HG02970 (cell line): ENCODE results near the gene CDKAL1.
"Not testable (repeated sequence)": the region's sequence is repeated elsewhere in the genome, so short reads cannot be mapped to it uniquely, and the experiment has no call there.

Source experiments
- ATAC-seq: cut with Tn5 transposase; IDR thresholded peaks from one replicate; pipeline ENCODE4 v1.9.1; 2021; ENCODE audit warnings: mild to moderate bottlenecking, moderate library complexity, moderate number of reproducible peaks; ENCODE audit not compliant: unreplicated experiment, low FRiP score

CDKAL1 gene

DNA sequence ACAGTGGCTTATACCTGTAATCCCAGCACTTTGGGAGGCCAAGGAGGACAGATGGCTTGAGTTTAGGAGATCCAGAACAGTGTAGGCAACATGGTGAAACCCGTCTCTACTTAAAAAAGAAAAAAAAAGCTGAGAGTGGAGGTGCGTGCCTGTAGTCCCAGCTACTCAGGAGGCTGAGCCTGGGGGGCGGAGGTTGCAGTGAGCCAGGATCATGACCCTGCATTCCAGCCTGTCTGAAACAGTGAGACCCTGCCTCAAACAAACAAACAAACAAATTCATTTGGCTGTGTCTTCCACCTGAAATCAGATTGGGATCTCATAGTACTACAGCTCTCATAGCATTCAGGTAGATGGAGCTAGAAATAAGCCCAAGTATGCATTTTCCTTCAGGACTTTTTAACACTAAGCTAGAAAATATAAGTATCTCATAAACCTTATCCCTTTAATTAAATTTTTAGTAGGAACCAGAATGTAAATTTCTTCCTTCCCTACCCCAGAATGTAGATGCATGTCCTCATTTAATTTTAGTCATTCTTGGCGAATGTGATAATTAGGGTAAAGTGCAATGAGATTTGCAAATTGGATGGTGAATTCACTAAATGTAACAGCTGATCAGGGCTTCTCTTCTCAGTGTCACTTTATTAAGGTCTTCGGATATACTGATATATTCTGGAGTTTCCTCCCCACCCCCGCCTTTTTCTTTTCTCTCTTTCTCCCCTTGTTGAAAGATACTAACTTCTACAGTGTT is 190.4 kb downstream of the CDKAL1 start:
- no peak for ATAC-seq

GRCh38 chr6:20725235-20725634 is 191.0 kb downstream of the CDKAL1 start:
- ATAC-seq, result not testable (repeated sequence)

- no peak for ATAC-seq
Measured at GRCh38 chr6:20729086-20729485, 194.8 kb downstream of the CDKAL1 start.

GRCh38 chr6:20732362-20732761 is 198.1 kb downstream of the CDKAL1 start:
- ATAC-seq, result not testable (repeated sequence)

GRCh38 chr6:20732896-20733295 is 198.6 kb downstream of the CDKAL1 start:
- no peak for ATAC-seq

DNA sequence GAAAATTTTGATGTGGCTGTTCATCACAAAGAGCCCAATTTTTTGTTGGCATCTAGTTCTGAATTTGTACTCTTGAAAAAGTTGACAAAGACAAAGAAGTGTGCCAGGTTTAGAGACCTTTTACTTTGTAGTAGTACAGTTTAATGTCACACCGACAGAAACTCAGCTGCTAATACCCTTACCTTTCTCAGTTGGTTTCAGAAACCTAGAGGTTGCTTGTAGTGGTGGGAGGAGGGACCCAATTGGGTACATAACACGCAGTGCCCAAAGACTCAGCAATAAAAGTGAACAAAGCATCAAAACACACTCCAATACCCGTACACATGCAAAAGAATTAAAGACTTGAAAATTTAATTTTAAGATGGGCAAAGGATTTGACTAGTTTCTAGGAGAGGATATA is 203.7 kb downstream of the CDKAL1 start:
- ATAC-seq, result no peak

DNA sequence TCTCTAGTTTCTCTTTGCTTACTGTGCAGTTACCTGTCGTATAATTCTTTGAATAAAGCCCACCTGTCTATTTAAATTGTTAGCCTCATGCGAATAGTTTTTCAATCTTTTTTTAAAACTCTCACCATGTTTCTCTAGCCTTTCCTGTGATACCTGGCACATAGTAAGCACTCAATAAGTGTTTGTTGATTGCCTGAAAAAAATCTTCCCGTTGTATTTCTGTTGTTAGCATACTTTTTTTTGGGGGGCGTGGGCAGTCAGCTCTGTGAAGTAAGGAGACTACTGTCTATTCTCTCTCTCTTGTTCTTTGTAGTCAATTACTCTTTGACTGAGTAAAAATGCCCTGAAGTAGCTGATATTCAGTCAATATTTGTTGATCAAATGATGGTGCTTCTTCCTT is 205.8 kb downstream of the CDKAL1 start:
- ATAC-seq, result no peak

DNA sequence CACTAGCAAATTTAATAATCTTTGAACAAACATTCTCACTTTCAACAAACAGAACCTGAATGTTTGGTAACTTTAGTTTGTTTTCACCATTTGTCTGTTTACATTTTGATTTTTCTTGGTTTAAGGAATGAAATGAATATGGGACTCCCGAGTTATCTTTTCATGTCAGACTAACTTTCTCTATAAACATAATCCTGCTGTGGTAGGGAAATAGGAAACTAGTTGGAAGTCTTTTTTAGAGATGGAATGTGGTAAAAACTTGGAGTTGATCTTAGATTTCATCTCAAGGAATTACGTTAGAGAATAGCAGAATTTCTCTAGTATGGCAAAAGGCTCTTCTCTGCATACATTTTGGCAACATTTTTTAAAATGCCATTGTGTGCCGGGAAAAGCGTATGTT is 206.5 kb downstream of the CDKAL1 start:
- no peak for ATAC-seq

- no peak for ATAC-seq
Measured at GRCh38 chr6:20741490-20741889, 207.2 kb downstream of the CDKAL1 start.

DNA sequence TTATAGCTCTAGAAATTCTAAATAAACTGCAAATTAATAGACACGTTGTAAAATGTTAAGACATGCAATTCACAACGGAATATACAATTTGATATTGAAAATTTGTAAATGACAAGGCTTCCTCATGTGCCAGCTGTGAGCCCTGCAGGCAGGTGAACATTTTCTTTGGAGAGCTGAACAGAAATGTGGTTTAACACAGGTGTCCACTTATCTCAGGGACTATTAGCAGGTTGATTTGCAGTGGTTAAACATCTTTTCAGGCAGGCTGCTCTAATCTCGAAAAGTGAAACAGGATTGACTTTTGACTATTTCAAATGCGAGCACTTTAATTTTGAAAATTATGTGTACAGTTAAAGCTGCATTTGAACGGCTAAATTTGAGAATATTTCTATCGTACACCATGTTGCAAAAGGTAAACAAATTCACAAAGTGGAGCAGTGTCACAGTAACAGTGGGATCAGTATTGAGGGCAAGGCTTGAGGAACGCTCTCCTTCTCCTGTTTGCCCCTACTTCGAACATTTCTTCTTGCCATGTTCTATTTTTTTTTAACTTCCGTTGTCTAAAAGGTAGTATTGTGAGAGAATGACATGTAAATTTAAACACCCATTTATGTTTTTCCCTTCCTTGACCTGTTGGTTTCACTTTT is 210.8 kb downstream of the CDKAL1 start:
- no peak for ATAC-seq

DNA sequence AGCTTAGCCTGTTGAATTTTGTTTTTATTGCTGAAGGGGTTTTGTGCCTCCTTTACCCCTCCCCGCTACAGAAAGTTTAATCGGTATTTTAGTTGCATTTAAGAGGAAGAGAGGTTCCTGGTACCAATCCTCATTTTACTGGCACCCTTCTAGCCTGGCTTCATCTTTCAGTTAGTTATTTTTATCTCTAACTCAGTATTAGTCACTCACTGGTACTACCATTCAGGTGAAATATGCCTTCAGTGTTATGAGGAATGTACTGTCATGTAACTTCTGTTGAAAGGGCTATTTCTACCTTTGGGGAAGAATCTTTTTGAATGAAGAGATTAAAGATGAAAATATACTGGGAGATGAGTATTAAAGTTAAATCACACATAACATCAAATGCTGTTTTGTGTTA is 211.8 kb downstream of the CDKAL1 start:
- no peak for ATAC-seq

DNA sequence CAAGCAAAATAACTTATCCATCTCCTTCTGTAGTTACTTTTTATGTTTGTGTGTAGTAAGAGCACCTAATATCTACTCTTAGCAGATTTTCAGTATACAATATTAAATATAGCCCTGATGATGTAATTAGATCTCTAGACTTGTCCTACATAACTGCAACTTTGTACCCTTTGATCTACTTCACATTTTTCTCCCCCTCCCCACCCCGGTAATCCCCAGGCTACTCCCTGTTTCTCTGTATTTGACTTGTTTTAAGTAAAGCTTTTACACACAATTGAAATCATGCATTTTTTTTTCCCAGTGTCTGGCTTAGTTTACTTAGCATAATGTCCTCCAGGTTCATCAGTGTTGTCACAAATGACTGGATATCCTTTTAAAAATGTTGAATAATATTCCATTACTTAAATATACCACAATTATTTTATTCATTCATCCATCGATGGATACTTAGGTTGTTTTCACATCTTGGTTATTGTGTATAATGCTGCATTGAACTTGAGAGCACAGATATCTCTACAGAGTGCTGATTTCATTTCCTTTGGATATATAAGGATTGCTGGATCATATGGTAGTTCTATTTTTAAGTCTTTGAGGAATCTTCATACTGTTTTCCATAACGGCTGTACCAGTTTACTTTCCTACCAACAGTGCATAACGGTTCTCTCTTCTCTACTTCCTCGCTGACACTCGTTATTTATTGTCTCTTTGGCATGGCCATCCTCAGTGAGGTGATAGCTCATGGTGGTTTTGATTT is 212.7 kb downstream of the CDKAL1 start:
- ATAC-seq, result no peak

GRCh38 chr6:20747991-20748390 is 213.7 kb downstream of the CDKAL1 start:
- no peak for ATAC-seq

DNA sequence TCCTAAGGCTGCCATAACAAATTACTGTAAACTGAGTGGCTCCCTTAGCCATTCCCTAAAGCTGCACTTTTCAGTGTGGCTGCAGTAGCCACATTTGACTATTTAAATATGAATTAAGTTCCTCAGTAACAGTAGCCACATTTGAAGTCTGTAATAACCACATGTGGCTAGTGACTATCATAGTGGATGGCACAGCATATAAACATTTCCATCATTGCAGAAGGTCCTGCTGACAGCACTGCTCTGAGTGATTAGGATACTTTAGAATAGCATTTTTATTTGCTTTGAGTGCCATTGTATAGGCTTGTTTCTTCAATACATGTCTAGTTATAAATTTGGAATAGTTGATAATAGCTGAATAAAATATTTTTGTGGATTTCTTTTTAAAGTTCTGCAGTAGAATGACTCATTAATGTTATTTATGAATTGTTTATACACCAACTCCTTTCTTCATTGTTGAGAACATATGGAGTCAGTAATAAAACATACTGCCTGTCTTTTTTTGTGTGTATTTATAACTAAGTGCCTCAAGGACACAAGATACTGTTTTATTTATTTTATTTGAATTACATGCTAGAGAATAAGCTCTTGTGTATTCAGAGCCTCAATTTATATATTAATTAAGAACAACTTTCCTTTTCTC is 217.2 kb downstream of the CDKAL1 start:
- ATAC-seq, result no peak

DNA sequence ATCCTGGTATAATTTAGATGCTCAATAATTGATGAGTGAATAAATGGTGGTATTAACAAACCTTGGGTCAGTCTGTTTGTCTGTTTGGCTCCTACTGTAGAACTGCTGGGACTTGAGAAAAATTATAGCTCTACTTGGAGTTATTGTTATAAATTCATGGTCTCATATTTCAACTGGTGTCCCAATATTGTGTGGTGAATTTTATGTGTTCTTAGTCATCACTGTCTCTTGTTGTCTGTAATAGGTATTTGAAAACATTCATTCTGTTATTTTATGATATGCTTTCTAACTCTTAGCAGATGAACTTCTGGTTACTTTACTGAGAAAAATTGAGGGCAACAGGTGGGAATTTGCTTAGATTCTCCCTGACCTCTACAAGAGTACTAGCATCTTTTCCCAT is 221.4 kb downstream of the CDKAL1 start:
- no peak for ATAC-seq

DNA sequence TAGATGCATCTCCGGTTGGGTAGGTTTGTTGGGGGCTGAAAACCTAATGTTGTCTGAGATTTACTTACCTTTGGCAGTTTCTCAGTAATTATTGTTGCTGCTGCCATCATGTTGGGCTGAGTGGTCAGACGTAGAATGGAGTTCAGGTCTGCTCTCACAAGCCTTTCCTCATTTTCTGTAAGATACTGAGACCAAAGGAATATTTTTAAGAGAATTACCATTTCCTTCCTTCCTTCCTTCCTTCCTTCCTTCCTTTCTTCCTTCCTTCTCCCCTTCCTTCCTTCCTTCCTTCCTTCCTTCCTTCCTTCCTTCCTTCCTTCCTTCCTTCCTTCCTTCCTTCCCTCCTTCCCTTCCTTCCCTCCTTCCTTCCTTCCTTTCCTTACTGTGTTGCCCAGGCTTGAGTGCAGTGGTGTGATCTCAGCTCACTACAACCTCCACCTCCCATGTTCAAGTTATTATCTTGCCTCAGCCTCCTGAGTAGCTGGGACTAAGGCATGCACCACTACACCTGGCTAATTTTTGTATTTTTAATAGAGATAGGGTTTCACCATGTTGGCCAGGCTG is 222.4 kb downstream of the CDKAL1 start:
- not testable (repeated sequence) for ATAC-seq

- ATAC-seq, result no peak
Measured at GRCh38 chr6:20757761-20758160, 223.5 kb downstream of the CDKAL1 start.

DNA sequence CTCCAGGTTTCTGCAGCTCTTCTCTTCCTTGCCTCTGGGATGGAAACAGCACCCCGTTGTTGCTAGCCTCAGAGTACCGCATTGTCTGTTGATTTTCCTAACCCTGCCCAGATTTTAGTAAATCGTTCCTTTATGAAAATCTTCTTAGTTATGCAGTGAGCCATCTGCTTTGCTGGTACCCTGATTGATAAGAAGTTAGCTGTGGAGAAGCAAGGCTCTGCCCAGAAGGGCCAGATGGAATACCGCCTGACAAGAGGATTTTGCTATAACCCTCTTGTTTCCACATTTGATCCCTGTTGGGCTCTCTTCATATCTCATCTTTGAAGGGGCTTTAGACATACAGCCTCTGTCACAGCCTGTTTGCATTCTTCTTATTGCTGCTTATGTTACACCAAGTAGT is 229.0 kb downstream of the CDKAL1 start:
- no peak for ATAC-seq

DNA sequence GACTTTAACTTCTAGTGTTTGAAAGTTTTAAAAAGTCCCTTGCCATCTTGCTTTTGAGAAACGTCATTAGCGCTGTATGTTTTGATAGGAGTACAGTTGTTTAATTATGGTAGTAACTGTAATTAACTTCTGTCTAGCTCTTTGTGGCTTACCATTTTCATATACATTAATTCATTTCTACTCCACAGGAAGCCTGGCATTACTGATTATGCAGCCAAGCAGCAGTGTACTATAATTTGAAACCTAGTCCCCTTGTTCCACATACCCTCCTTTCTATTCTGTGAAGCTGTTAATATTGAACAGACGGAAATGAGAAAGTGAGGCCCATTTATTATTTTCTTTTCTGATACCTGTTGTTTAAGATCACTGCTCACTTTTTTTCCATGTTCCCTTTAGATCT is 235.4 kb downstream of the CDKAL1 start:
- no peak for ATAC-seq

GRCh38 chr6:20770773-20771172 is 236.5 kb downstream of the CDKAL1 start:
- ATAC-seq, result no peak

DNA sequence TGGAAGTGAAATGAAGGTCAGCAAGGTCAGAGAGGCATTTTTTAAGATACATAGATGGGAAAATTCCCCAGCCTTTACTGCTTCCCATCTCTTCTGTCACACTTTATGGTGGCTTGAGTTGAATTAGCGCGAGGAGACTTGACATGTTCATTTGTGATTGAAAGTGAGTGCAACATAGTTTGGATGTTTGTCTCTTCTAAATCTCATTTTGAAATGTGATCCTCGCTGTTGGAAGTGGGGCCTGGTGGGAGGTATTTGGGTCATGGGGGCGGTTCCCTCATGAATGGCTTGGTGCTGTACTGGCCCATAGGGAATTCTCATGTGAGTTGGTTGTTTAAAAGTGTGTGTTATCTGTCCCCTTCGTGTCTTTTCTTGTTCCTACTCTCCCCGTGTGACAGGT is 237.2 kb downstream of the CDKAL1 start:
- no peak for ATAC-seq
